ENCODE results near the gene ADAR.

GRCh38 chr1:154579374-154579773 lies 28.6 kb downstream of the ADAR start:
- no peak for TF ChIP-seq CTCF (IDR thresholded peaks at IDR 0.05; ENCODE audit: low read depth, low read length)
- TF ChIP-seq POLR2A (IDR thresholded peaks at IDR 0.05; ENCODE audit: extremely low read depth, insufficient read length): no peak
- no peak for TF ChIP-seq MYC (IDR thresholded peaks at IDR 0.05; ENCODE audit: low read depth, low read length)
- TF ChIP-seq MAX (IDR thresholded peaks at IDR 0.05; ENCODE audit: low read depth, low read length): no peak

Measured in NB4 (cell line).